Mucosa of stomach (tissue), 1 donor: ENCODE results near the gene DGKD.

ENCODE experiments used
- H3K27me3 ChIP-seq: one replicate; pipeline ENCODE4 v1.7.0; 2013; ENCODE audit warnings: mild to moderate bottlenecking, low read length; ENCODE audit not compliant: control insufficient read depth, insufficient read depth
- H3K36me3 ChIP-seq: one replicate; pipeline ENCODE4 v1.7.0; 2013; ENCODE audit warnings: low read length; ENCODE audit not compliant: control insufficient read depth, insufficient read depth
- H3K4me1 ChIP-seq: one replicate; pipeline ENCODE4 v1.7.0; 2013; ENCODE audit warnings: mild to moderate bottlenecking, low read length; ENCODE audit not compliant: control insufficient read depth, insufficient read depth
- H3K4me3 ChIP-seq: one replicate; pipeline ENCODE4 v1.7.0; 2013; ENCODE audit warnings: low read length
- H3K9ac ChIP-seq: one replicate; pipeline ENCODE4 v1.7.0; 2013; ENCODE audit warnings: mild to moderate bottlenecking, low read length, moderate library complexity
- H3K9me3 ChIP-seq: one replicate; pipeline ENCODE4 v1.7.0; 2013; ENCODE audit warnings: mild to moderate bottlenecking, low read length, moderate library complexity; ENCODE audit not compliant: control insufficient read depth
- donor health status: Pancreatic carcinoma.

The DGKD gene

GRCh38 chr2:233430081-233430480 is 75.8 kb downstream of the DGKD start:
- H3K9me3 ChIP-seq, result no peaks in the 10 kb centered on the region
- no peak overlapping the region for H3K4me3 ChIP-seq
- H3K36me3 ChIP-seq, result peaks cover 7% of the 10 kb centered on the region
- H3K9ac ChIP-seq, result peak overlapping the region; percentile 45
- peaks cover 74% of the 10 kb centered on the region for H3K4me1 ChIP-seq
- no peaks in the 10 kb centered on the region for H3K27me3 ChIP-seq

- Histone ChIP-seq H3K9ac (no peak overlapping the region), H3K4me3 (no peak overlapping the region), H3K4me1 (peaks cover 71% of the 10 kb centered on the region), H3K36me3 (peaks cover 10% of the 10 kb centered on the region), H3K27me3 (no peaks in the 10 kb centered on the region), H3K9me3 (no peaks in the 10 kb centered on the region)
Observed at GRCh38 chr2:233430651-233431050, 76.4 kb downstream of the DGKD start.

DNA sequence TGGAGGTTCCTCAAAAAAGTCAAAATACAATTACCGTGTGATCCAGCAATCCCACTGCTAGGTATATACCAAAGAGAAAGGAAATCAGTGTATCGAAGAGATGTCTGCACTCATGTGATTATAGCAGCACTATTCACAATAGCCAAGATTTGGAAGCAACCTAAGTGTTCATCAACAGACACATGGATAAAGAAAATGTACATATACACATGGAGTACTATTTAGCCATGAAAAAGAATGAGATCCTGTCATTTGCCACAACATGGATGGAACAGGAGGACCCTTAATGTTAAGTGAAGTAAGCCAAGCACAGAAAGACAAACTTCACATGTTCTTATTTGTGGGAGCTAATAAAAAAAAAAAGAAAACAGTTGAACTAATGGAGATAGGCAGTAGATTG is 78.7 kb downstream of the DGKD start:
- Histone ChIP-seq H3K4me1 (peaks cover 59% of the 10 kb centered on the region), H3K4me3 (no peak overlapping the region), H3K9me3 (no peaks in the 10 kb centered on the region), H3K36me3 (peaks cover 32% of the 10 kb centered on the region), H3K9ac (no peak overlapping the region), H3K27me3 (no peaks in the 10 kb centered on the region)

GRCh38 chr2:233433794-233434193 is 79.5 kb downstream of the DGKD start:
- Histone ChIP-seq H3K36me3 (peaks cover 36% of the 10 kb centered on the region), H3K4me3 (no peak overlapping the region), H3K27me3 (no peaks in the 10 kb centered on the region), H3K4me1 (peaks cover 58% of the 10 kb centered on the region), H3K9ac (no peak overlapping the region), H3K9me3 (no peaks in the 10 kb centered on the region)

DNA sequence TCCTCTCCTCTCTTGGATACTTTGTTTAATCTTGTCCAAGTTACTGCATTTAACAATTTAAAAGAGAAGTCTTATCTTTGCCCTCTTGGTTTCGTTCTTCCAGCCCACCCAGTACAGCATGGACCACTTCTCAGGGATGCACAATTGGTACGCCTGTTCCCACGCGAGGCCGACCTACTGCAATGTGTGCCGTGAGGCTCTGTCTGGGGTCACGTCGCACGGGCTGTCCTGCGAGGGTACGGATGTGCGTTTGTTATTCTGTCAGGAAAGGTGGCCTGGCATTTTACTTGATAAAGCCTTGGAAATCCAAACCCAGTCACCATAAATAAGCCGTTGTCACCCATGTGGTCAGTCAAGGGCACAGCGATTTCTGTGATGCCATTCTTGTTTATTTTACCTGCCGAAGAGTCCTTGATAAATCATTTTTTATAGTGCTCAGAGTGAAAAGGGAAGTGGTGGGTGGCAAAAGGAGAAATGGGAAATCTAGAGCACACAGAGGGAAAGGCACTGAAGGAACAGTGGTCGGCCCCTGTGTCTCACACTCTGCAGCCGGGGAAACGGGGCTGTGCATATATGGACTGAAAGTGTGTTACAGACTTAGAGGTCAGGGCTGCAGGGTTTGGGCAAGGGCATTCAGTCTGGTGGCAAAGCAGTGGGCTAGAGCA is 80.5 kb downstream of the DGKD start:
- Histone ChIP-seq H3K36me3 (peaks cover 36% of the 10 kb centered on the region), H3K4me1 (peaks cover 49% of the 10 kb centered on the region), H3K27me3 (no peaks in the 10 kb centered on the region), H3K9ac (no peak overlapping the region), H3K4me3 (no peak overlapping the region), H3K9me3 (no peaks in the 10 kb centered on the region)

DNA sequence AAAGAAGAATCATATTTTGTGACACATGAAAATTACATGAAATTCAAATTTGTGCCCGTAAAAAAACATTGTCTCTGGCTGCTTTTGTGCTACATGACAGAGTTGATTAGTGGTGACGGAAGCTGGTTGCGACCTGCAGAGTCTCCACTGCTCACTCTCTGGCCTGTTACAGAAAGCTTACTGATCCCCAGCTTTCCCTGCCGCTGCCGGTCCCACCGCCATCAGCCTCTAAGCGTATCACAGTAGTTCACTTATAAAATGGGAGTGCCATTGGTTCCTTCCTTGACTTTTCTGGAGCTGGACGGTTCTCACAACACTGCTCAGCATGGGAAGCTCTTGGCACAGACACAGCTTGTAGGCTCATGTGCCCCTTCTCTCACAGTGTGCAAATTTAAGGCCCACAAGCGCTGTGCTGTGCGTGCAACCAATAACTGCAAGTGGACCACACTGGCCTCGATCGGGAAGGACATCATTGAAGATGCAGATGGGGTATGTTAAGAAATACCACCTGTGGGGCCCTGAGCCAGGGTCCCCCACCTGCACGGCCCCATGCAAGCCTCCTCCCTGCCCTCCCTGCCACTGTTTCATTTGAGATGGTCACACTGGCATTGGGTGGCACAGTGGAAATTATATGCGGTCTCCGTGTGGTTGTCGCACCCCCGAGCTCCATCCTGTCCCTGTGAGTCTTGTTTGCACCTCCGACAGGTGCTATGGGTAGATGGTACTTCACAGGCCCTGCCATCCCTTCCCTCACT is 81.3 kb downstream of the DGKD start:
- no peaks in the 10 kb centered on the region for H3K9me3 ChIP-seq
- H3K36me3 ChIP-seq, result peaks cover 36% of the 10 kb centered on the region
- H3K9ac ChIP-seq, result no peak overlapping the region
- H3K4me1 ChIP-seq, result peaks cover 49% of the 10 kb centered on the region
- no peak overlapping the region for H3K4me3 ChIP-seq
- no peaks in the 10 kb centered on the region for H3K27me3 ChIP-seq

DNA sequence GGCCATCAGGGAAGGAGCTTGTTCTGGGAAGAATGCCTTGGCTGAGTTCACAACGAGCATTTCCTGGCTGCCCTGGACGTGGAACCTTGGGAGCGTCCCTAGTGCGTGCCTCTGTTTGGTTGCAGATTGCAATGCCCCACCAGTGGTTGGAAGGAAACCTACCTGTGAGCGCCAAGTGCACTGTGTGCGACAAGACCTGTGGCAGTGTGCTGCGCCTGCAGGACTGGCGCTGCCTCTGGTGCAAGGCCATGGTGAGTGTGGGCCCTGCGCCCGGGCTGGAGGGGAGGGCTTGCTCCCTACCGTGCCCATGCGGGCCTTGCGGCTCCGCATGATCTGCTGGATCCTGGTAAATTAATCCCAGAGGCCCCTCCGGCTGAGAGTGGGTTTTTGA is 81.9 kb downstream of the DGKD start:
- H3K9me3 ChIP-seq, result no peaks in the 10 kb centered on the region
- H3K4me1 ChIP-seq, result peaks cover 53% of the 10 kb centered on the region
- H3K27me3 ChIP-seq, result no peaks in the 10 kb centered on the region
- no peak overlapping the region for H3K9ac ChIP-seq
- no peak overlapping the region for H3K4me3 ChIP-seq
- H3K36me3 ChIP-seq, result peaks cover 36% of the 10 kb centered on the region

DNA sequence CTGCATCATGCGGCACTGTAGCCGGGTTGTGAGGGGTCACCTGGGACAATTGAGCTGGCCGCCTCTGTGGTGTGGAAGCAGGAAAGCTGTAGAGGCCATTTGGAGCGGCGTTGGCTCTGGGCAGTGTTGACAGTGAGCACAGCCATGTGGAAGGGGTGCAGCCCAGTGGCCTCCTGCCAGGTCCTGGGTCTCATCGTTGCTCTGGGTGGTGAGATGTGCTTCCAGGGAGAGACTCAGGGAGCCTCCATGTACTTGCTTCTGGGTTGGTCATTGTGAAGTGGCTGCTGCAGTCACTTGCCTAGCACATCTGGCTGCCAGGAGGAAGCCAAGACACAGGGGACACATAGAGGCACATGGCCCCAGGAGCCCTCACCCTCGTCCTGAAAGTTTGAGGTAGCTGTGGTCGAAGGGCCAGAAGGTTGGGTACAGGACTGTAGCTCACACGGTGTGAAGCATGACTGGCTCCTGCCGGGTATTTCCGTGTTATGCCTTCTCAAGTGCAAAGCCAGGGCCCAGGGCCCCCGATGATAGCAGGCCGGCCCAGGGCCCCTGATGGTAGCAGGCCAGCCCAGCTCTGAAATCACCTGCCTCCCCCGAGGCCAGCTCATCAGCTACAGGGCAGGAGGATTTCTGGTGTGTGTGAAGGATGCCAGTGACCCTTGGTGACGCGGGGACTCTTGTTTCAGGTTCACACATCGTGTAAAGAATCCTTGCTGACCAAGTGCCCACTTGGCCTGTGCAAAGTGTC is 82.6 kb downstream of the DGKD start:
- Histone ChIP-seq H3K27me3 (no peaks in the 10 kb centered on the region), H3K4me1 (peaks cover 47% of the 10 kb centered on the region), H3K9me3 (no peaks in the 10 kb centered on the region), H3K36me3 (peaks cover 36% of the 10 kb centered on the region), H3K4me3 (no peak overlapping the region), H3K9ac (no peak overlapping the region)

DNA sequence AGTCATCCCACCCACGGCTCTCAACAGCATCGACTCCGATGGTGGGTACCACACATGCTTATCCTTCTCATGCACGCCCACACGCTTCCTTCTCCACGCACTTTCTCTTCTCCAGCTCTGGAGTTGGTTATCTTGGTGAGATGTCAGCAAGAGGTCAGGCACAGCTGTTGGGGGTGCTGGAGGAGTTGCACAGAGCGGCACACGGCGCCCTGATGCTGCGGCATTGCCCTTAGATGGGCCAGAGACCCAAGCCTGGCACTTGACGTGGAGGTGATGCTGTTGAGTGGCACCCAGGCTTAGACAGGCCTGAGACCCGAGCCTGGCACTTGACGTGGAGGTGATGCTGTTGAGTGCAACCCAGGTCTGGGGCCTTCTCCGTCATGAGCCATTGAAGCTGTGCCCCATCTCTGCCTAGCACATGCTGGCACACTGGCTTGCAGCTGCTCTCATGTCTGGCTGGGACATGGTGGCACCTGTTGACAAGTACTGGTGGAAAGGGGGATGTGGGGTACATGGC is 83.2 kb downstream of the DGKD start:
- no peaks in the 10 kb centered on the region for H3K27me3 ChIP-seq
- H3K9ac ChIP-seq, result no peak overlapping the region
- H3K4me1 ChIP-seq, result peaks cover 46% of the 10 kb centered on the region
- no peak overlapping the region for H3K4me3 ChIP-seq
- H3K36me3 ChIP-seq, result peaks cover 36% of the 10 kb centered on the region
- no peaks in the 10 kb centered on the region for H3K9me3 ChIP-seq

DNA sequence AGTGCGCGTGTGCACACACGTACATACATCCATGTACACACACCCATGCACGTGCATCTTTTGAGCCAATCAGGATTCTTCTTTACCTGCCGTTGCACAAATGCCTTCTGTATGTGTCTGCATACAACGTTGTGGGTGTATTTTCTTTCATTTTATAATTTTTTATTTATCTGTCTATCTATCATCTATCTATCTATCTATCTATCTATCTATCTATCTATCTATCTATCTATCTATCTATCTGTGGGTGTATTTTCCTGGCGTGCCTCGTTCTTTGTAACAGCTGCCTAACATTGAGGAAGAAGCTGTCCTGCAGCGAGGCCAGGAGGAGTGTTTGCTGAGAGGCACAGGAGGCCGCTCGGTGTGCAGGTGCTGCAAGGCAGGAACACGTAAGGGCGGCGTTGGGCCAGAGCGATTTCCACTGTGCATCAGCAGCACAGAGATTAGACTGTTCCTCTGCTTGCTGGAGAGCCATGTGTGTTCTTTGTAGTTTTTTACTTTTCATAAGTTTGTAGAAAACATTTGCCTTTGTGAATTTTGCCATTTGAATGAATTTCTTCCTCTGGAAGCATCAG is 84.4 kb downstream of the DGKD start:
- Histone ChIP-seq H3K9ac (no peak overlapping the region), H3K27me3 (no peaks in the 10 kb centered on the region), H3K36me3 (peaks cover 36% of the 10 kb centered on the region), H3K4me1 (peaks cover 45% of the 10 kb centered on the region), H3K9me3 (no peaks in the 10 kb centered on the region), H3K4me3 (no peak overlapping the region)

GRCh38 chr2:233439191-233439590 is 84.9 kb downstream of the DGKD start:
- Histone ChIP-seq H3K36me3 (peaks cover 36% of the 10 kb centered on the region), H3K9ac (no peak overlapping the region), H3K4me1 (peaks cover 46% of the 10 kb centered on the region), H3K4me3 (no peak overlapping the region), H3K27me3 (no peaks in the 10 kb centered on the region), H3K9me3 (no peaks in the 10 kb centered on the region)

DNA sequence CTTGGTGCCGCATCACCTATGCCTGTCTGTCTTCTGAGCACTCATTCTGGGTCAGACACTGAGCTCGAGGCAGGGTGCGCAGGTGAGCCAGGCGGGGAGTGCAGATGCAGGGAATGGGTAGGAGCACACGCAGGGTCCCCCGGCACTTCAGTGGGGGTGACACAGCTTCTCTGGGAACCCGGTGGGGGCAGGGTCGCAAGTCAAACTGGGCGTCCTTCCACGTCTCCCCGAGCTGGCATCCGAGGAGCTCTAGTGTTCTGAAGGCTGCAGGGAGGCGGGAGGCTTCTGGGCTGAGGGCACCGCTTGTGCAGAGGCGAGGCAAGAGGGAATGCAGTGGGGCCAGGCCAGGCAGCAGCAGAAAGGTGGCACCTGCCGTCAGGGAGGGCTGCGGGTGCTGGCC is 86.0 kb downstream of the DGKD start:
- H3K9ac ChIP-seq, result no peak overlapping the region
- H3K36me3 ChIP-seq, result peaks cover 35% of the 10 kb centered on the region
- no peak overlapping the region for H3K4me3 ChIP-seq
- no peaks in the 10 kb centered on the region for H3K27me3 ChIP-seq
- no peaks in the 10 kb centered on the region for H3K9me3 ChIP-seq
- H3K4me1 ChIP-seq, result peaks cover 45% of the 10 kb centered on the region
